Bronchial epithelial cell (primary cell): ENCODE results near the gene CLEC1B. TPM values are rescaled to one million over a fixed set of nuclear protein-coding genes. Genes with fewer than 3 reads are reported as not detected.

Source experiments
- DNase-seq: peaks from one replicate; pipeline ENCODE4 v3.0.0-alpha.2; 2010; ENCODE audit warnings: low read depth
- FAIRE-seq: peaks from 2 replicates; lab custom pipeline; 2011; peaks lifted over from hg19 to GRCh38; lab: Jason Lieb, UNC
- H3K27me3 ChIP-seq: 2 replicates; pipeline ENCODE4 v1.5.1; 2011; ENCODE audit warnings: low read length; ENCODE audit not compliant: control insufficient read depth, insufficient read depth
- H3K36me3 ChIP-seq: 2 replicates; pipeline ENCODE4 v1.5.1; 2011; ENCODE audit warnings: low read length; ENCODE audit not compliant: control insufficient read depth, insufficient read depth
- H3K4me3 ChIP-seq: 2 replicates; pipeline ENCODE4 v1.5.1; 2011; ENCODE audit warnings: mild to moderate bottlenecking, low read depth, low read length, control low read depth
- CTCF ChIP-seq: IDR thresholded peaks from 2 replicates; pipeline ENCODE4 v1.5.1; 2011; ENCODE audit warnings: mild to moderate bottlenecking, moderate library complexity, low read length, control low read depth, inconsistent platforms; ENCODE audit not compliant: insufficient read depth, severe bottlenecking
- total RNA-seq: library from RNA; depleted of rRNA; stranded (reverse); fragments of >200 nt; gene quantifications from 2 replicates; pipeline ENCODE4 v1.2.1, GENCODE V29; 2014

CLEC1B gene
- total RNA-seq, 1 donor from 2014 or later, result not detected

GRCh38 chr12:10021342-10021741 is 22.4 kb upstream of the CLEC1B start:
- no peak for TF ChIP-seq CTCF
- DNase-seq (no peak), FAIRE-seq (no peak)
- Histone ChIP-seq H3K36me3 (no peaks in the 10 kb centered on the region), H3K27me3 (no peaks in the 10 kb centered on the region), H3K4me3 (no peak overlapping the region)

- TF ChIP-seq CTCF, result no peak
- Histone ChIP-seq H3K36me3 (no peaks in the 10 kb centered on the region), H3K4me3 (no peak overlapping the region), H3K27me3 (no peaks in the 10 kb centered on the region)
- no peak for FAIRE-seq
- peak; percentile 43 for DNase-seq
These were observed 19.5 kb upstream of the CLEC1B start for GRCh38 chr12:10018386-10018785.

GRCh38 chr12:10016881-10017280 is 18.0 kb upstream of the CLEC1B start:
- no peak for TF ChIP-seq CTCF
- H3K36me3 ChIP-seq, result no peaks in the 10 kb centered on the region
- H3K4me3 ChIP-seq, result no peak overlapping the region
- FAIRE-seq, result no peak
- H3K27me3 ChIP-seq, result no peaks in the 10 kb centered on the region
- peak; percentile 59 for DNase-seq

- no peaks in the 10 kb centered on the region for H3K27me3 ChIP-seq
- H3K36me3 ChIP-seq, result no peaks in the 10 kb centered on the region
- DNase-seq (no peak), FAIRE-seq (no peak)
- no peak overlapping the region for H3K4me3 ChIP-seq
- TF ChIP-seq CTCF, result no peak
These were observed 16.5 kb upstream of the CLEC1B start for GRCh38 chr12:10015450-10015849.

- Histone ChIP-seq H3K4me3 (no peak overlapping the region), H3K27me3 (no peaks in the 10 kb centered on the region), H3K36me3 (no peaks in the 10 kb centered on the region)
- DNase-seq, result no peak
- FAIRE-seq, result no peak
- no peak for TF ChIP-seq CTCF
These were observed 13.9 kb upstream of the CLEC1B start for GRCh38 chr12:10012630-10013330.
